ENCODE results near the gene MSRB3. TPM values are rescaled to one million over a fixed set of nuclear protein-coding genes. Genes with fewer than 3 reads are reported as not detected.

The MSRB3 gene
- total RNA-seq, 2 donors from 2014 or later, result 3.6 to 14.5 TPM

DNA sequence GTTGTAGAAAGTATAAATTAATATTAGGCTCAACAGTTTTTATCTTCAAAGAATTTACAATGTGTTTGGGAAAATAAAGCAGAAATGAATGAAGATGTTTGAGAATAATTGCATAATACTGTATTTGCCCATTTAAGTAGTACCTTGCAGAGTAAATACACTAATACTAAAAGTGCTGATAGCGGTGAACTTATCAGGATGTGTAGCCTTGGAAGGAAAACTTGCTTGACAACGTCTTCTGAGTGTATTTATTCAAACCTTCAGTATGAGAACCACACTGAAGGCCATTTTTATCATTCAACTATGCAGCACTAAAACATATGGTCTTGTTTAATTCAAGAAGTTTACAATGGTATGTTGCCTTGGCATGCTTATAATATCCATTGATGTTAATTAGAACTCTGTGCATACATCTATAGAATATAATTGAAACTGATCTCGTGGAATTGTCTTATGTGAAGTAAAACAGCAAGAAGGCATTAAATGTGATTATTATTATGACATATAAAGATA, 41.3 kb downstream of the MSRB3 start:
- TF ChIP-seq CTCF (IDR thresholded peaks at IDR 0.05) (no peak), POLR2A (IDR thresholded peaks at IDR 0.05) (no peak)
- WGBS, 2 donors, result 26 to 27% methylated on average over 3 of the region's 3 CpGs
- H3K27ac ChIP-seq, result no peak overlapping the region
- H3K4me1 ChIP-seq, result peaks cover 13% of the 10 kb centered on the region
- no peaks in the 10 kb centered on the region for H3K9me3 ChIP-seq
- intact Hi-C loops (cut with DNase I), result loop anchor here (10.0 kb wide), 1 partner anchor 665 kb away; no protein-coding TSS in a partner anchor
- DNase-seq (peak in 1 of 4 donors; percentile 5), ATAC-seq (peak; percentile 70)
- no peaks in the 10 kb centered on the region for H3K27me3 ChIP-seq
- no peaks in the 10 kb centered on the region for H3K36me3 ChIP-seq (replicated peaks in 1 of 2; ENCODE audit: insufficient read depth in 1 of 2, low read depth in 2 of 2)
- no peak overlapping the region for H3K4me3 ChIP-seq

DNA sequence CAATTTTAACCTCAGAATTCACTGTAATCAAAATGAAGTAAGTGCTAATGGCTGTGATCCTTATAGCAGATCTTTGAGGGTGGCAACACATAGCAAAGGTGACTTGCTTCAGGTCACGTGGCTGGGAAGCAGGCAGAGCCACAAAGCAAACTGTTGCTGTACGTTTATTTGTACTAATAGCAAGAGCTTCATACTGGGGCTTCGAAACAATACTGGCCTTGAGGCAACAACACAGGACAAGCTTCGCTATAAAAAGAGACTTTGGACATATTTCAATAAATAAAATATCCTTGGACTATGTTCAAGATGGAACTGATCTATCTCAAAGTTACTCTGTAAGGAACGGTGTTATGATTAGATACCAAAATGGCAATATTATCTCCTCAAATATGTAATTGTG, 44.6 kb downstream of the MSRB3 start:
- peaks cover 13% of the 10 kb centered on the region for H3K4me1 ChIP-seq
- 23 to 24% methylated on average over 5 of the region's 5 CpGs for WGBS, 2 donors
- H3K9me3 ChIP-seq, result no peaks in the 10 kb centered on the region
- DNase-seq, result peak in 2 of 4 donors; percentile 12 to 41
- H3K27me3 ChIP-seq, result no peaks in the 10 kb centered on the region
- H3K36me3 ChIP-seq (replicated peaks in 1 of 2; ENCODE audit: insufficient read depth in 1 of 2, low read depth in 2 of 2), result no peaks in the 10 kb centered on the region
- H3K4me3 ChIP-seq, result no peak overlapping the region
- no peak for TF ChIP-seq CTCF (IDR thresholded peaks at IDR 0.05)
- TF ChIP-seq POLR2A (IDR thresholded peaks at IDR 0.05), result no peak
- no peak overlapping the region for H3K27ac ChIP-seq
- ATAC-seq, result no peak
- intact Hi-C loops (cut with DNase I), result no loop called here

DNA sequence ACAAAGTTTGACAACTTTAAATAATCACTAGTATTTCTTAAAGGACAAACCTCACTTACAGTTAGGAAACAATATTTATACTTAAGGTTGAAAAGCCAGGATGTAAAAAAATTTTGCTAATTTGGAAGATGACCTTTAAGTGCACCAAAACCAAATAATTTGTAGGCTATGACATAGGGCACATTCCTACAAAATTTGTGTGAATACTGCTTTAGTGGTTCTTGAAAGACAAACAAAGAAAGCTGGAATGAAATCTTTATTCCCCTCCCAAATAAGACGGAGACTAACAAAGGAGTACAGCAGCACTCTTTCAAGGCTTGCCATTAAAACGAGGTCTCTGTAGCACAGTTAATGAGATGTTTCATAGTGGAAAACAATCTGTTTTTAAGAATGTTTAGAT, 45.6 kb downstream of the MSRB3 start:
- intact Hi-C loops (cut with DNase I), result no loop called here
- TF ChIP-seq POLR2A (IDR thresholded peaks at IDR 0.05) (no peak), CTCF (IDR thresholded peaks at IDR 0.05) (no peak)
- Histone ChIP-seq H3K9me3 (no peaks in the 10 kb centered on the region), H3K27me3 (no peaks in the 10 kb centered on the region), H3K36me3 (replicated peaks in 1 of 2; ENCODE audit: insufficient read depth in 1 of 2, low read depth in 2 of 2) (no peaks in the 10 kb centered on the region), H3K4me3 (no peak overlapping the region), H3K4me1 (peaks cover 13% of the 10 kb centered on the region), H3K27ac (no peak overlapping the region)
- 59 to 63% methylated on average over 2 of the region's 2 CpGs for WGBS, 2 donors
- DNase-seq, result no peak
- no peak for ATAC-seq

DNA sequence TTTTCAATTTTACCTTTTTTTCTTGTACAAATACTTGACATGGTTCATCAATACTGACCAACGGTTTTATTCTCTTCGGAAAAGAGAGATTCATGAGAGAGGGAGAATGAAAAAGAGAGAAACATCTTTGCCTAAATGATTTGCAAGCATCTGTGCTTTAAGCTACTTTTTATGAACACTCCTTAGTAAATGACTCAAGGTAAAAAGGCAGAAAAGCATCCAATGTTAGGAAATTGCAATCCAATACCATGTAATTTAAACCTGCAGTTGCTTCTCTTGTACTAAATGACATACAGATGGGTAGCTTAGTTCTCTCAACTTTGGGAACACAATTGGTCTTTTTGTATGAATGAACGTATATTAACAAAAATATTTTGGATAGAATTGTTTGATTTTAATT, 46.1 kb downstream of the MSRB3 start:
- Histone ChIP-seq H3K9me3 (no peaks in the 10 kb centered on the region), H3K27me3 (no peaks in the 10 kb centered on the region), H3K4me3 (no peak overlapping the region), H3K27ac (no peak overlapping the region), H3K4me1 (peaks cover 12% of the 10 kb centered on the region), H3K36me3 (replicated peaks in 1 of 2; ENCODE audit: insufficient read depth in 1 of 2, low read depth in 2 of 2) (no peaks in the 10 kb centered on the region)
- 83 to 88% methylated on average over 3 of the region's 3 CpGs for WGBS, 2 donors
- no peak for DNase-seq
- intact Hi-C loops (cut with DNase I), result no loop called here
- no peak for ATAC-seq
- TF ChIP-seq POLR2A (IDR thresholded peaks at IDR 0.05) (no peak), CTCF (IDR thresholded peaks at IDR 0.05) (no peak)

GRCh38 chr12:65325183-65325582, 46.7 kb downstream of the MSRB3 start:
- Histone ChIP-seq H3K36me3 (replicated peaks in 1 of 2; ENCODE audit: insufficient read depth in 1 of 2, low read depth in 2 of 2) (no peaks in the 10 kb centered on the region), H3K4me1 (peaks cover 8% of the 10 kb centered on the region), H3K27ac (no peak overlapping the region), H3K27me3 (no peaks in the 10 kb centered on the region), H3K4me3 (no peak overlapping the region), H3K9me3 (no peaks in the 10 kb centered on the region)
- intact Hi-C loops (cut with DNase I), result no loop called here
- ATAC-seq, result no peak
- no peak for DNase-seq
- 90 to 93% methylated on average over 5 of the region's 5 CpGs for WGBS, 2 donors
- TF ChIP-seq CTCF (IDR thresholded peaks at IDR 0.05), result no peak
- TF ChIP-seq POLR2A (IDR thresholded peaks at IDR 0.05), result no peak

All from body of pancreas (tissue), 4 donors.